ENCODE results near the gene HSD17B10.
"Not testable (repeated sequence)": the region's sequence is repeated elsewhere in the genome, so short reads cannot be mapped to it uniquely, and the experiment has no call there.

The HSD17B10 gene

GRCh38 chrX:53435997-53436396 lies 1.8 kb upstream of the HSD17B10 start:
- peak; percentile 66 to 71 (median 68) for DNase-seq

DNA sequence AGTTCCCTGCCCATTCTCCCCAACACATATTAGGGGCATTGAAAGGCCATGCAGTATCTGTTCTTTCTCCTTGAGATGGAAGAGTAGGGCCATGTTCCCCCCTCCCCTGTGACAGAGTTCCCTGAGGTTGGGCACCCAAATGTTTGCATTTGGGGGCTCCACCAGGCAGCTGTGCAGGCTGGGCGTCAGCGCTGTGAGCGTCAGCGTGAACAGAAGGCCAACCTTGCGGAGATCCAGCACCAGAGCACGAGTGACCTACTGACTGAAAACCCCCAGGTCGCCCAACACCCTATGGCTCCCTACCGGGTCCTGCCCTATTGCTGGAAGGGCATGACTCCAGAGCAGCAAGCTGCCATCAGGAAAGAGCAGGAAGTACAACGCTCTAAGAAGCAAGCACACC lies 3.9 kb downstream of the HSD17B10 start:
- no peak for DNase-seq

DNA sequence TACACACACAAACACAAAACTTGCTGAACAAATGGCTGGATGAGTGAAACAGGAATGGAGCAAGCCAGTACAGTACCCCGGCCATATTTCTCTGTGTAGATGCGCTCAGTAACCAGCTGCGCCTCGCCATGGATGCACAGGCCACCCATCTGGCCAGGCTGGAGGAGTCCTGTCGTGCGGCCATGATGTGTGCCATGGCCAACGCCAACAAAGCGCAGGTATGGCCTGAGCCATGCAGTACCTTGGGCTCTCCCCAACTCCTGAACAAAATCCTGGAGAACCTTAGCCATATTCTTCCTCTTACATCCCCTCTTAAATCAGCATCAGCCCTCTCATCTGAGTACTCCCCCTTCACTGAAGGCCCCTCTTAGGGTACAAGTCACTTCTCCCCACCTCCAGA lies 4.4 kb downstream of the HSD17B10 start:
- no peak for DNase-seq

DNA sequence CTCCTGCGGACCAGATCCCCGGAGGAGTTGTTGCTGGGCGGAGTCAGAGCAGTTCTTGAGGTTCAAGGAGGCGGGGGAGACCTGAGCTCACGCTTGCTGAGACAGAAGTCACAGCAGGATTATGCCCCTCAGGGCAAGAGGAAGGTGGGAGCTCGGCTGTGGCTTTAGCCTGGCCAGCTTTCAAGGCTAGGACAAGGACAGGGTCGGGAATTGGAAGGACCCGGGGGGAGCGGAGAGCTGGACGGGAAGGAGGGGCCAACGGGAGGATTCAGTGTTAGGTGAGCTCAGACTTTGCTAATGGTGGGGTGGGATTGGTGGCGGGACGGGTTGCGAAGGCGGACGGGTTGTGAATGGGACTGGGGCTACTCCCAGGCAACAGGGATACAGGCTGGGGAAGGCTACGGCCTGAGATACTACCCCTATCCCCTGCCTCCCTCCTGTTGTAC lies 11.3 kb downstream of the HSD17B10 start, which contains the start of gene RIBC1:
RIBC1 (plus strand) TSS at position 13 of the 446 bp plus-strand sequence. CDS start 3,404 bp downstream, outside the sequence.
- DNase-seq, result no peak

- DNase-seq, result peak; percentile 96
These were observed 11.9 kb downstream of the HSD17B10 start, which contains the start of gene SMC1A for GRCh38 chrX:53422086-53422860. Gene SMC1A (minus strand): TSS chrX:53422654. CDS start chrX:53422600, 54 bp downstream.

DNA sequence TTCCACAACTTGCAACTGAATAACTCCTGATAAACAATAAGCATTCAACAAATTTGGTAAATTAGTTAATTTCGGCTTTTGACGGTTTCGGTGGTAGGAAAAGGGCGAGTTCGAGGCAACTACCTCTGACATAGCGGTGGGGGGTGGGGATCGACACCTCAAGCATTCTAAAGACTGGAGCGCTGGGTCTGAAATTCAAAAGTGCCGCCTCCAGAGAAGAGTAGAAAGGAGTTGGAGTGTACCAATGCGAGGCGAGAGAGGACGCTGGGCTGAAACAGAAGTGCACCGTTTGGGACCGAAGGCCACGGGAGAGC lies 12.4 kb downstream of the HSD17B10 start:
- DNase-seq, result no peak

DNA sequence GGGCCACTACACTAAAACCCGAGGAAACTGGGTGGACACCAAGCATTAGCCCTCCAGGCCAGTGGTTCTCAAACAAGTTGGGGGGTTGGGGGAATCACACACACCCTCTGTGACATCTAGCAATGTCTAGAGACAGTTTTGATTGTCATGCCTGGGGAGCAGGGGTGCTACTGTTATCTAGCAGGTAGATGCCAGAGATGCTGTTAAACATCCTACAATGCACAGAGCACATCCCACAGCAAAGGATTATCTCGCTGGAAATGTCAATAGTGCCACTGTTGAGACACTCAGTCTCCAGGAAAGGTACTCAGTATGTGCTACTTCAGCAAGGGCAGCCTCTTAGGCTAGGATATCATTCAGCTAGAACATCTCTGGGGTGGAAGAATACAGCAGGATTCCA lies 13.0 kb downstream of the HSD17B10 start:
- DNase-seq, result no peak

DNA sequence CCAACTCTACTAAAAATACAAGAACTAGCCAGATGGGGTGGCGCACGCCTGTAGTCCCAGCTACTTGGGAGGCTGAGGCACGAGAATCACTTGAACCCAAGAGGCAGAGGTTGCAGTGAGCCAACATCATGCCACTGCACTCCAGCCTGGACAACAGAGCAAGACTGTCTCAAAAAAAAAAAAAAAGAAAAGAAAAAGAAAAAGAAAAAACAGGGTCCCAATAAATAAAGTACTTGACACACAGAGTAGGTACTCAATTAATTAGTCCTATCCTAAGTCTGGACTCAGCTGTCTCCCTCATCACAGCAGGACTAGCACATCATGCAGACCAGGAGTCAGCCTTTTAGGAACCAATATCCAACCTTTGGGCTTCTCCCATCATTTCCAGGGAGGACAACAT lies 13.8 kb downstream of the HSD17B10 start:
- not testable (repeated sequence) for DNase-seq

GRCh38 chrX:53412446-53412845 lies 21.7 kb downstream of the HSD17B10 start:
- DNase-seq, result peak in 1 of 3 donors; percentile 7

DNA sequence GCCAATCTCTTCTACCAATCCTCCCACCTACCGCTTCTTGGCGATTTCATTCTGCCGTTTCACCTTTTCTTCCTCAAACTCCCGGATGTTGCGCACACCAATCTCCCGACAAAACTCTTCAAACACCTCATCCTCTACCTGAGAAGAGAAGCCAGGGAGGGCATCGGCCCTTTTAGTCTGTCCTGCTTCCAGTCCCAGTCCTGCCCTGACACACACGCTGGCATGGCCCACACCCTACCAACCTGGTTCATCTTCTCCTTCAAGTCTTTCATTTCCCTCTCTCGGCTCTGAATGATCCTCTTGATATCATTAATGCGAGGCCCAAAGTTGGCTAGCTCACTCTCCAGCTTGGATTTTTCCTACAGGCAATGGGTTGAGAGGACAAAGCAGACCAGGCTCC lies 30.6 kb downstream of the HSD17B10 start:
- DNase-seq, result no peak

- DNase-seq, result no peak
These were observed 36.0 kb downstream of the HSD17B10 start for GRCh38 chrX:53398216-53398615.

- DNase-seq, result no peak
These were observed 38.4 kb downstream of the HSD17B10 start for GRCh38 chrX:53395605-53396298.

DNA sequence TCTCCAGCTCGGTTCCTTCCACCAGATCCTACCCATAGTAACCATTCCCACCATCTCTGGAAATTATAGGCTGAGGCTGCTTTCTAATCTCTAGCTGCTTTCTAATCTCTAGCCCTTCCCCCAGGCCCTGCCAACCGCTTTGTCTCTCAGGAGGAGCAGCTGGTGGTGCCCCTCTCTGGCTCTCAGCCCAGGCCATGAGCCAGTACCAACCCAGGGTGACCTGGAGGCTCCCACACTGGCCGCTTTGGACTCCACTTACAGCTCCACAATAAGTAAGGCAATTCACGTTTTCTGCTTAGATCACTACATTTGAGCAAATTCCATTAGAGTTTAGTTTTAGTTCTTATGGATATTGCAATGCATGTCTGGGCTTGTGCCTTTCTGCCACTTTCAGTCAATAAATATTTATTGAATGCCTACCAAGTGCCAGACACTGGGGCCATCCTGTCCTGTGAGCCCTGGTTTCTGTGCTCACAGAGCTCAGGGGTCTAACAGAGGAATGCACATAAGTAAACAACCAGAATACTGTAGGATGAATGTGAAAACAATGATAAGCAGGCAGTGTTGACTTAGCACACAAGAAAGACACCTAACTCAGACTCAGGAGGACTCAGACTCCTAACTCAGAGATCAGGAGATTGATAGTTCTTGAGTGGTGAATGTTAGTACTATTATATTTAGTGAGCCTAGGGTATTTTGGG lies 50.6 kb downstream of the HSD17B10 start:
- DNase-seq, result no peak
